ENCODE data around the gene TMEM143. TPM values are rescaled to one million over a fixed set of nuclear protein-coding genes. Genes with fewer than 3 reads are reported as not detected.
"Not testable (repeated sequence)": the region's sequence is repeated elsewhere in the genome, so short reads cannot be mapped to it uniquely, and the experiment has no call there.

Gene TMEM143
- total RNA-seq, 1 donor from 2014 or later = 5.4 TPM

DNA sequence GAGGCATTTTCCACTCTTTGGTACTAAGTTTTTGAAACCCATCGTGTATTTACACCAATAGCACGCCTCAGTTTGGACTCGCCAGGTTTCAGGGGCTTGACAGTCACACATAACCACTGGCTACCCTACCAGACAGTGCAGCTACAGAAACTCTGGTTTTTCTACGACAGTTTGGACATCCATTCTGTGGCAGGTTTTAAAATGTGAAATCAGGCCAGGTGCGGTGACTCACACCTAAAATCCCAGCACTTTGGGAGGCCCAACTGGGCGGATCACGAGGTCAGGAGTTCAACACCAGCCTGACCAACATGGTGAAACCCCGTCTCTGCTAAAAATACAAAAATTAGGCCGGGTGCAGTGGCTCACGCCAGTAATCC is 14.4 kb upstream of the TMEM143 start:
- DNase-seq (ENCODE audit: low read depth) = no peak

DNA sequence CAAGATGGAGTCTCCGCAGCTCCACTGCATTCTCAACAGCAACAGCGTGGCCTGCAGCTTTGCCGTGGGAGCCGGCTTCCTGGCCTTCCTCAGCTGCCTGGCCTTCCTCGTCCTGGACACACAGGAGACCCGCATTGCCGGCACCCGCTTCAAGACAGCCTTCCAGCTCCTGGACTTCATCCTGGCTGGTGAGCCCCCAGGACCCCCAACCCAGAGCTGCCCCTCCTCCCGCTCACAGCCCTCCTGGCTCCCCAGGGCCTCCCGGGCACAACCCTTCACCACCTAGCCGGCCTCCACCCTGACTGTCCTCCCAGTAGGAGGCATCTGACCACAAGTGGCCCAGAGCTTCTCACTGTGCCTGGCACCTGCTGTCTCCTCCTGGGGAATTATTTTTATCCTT is 9.8 kb upstream of the TMEM143 start:
- TF ChIP-seq, protein P1, sequence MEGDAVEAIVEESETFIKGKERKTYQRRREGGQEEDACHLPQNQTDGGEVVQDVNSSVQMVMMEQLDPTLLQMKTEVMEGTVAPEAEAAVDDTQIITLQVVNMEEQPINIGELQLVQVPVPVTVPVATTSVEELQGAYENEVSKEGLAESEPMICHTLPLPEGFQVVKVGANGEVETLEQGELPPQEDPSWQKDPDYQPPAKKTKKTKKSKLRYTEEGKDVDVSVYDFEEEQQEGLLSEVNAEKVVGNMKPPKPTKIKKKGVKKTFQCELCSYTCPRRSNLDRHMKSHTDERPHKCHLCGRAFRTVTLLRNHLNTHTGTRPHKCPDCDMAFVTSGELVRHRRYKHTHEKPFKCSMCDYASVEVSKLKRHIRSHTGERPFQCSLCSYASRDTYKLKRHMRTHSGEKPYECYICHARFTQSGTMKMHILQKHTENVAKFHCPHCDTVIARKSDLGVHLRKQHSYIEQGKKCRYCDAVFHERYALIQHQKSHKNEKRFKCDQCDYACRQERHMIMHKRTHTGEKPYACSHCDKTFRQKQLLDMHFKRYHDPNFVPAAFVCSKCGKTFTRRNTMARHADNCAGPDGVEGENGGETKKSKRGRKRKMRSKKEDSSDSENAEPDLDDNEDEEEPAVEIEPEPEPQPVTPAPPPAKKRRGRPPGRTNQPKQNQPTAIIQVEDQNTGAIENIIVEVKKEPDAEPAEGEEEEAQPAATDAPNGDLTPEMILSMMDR (conservative IDR thresholded peaks at IDR 0.05; ENCODE audit: low read depth, low read length) = no peak
- no peak for DNase-seq (ENCODE audit: low read depth)
- no peak overlapping the region for H3K4me3 ChIP-seq (ENCODE audit: low read depth, low read length)

More for the DNA sequence above, 14.4 kb upstream of the TMEM143 start:
- no peak overlapping the region for H3K4me3 ChIP-seq (ENCODE audit: low read depth, low read length)
- TF ChIP-seq, protein P1 (conservative IDR thresholded peaks at IDR 0.05; ENCODE audit: low read depth, low read length) = no peak

DNA sequence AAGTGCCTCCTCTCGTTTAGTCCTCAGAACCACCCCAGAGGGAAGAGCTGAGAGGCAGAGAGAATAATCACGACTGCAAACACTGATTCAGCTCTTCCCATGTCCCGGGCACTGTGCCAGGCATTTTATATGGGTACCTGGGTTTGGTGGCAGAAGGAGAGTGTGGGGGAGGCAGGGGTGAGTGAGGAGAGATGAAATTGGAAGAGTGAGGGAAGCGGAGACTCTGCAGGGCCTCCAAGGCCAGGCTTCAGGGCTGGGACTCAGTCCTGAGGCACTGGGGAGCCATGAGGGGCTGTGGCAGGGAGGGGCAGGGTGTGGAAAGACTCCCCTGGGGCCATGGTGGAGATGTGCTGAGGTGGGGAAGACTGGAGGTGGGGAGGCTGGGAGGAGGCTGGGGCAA is 9.2 kb upstream of the TMEM143 start:
- TF ChIP-seq, protein P1 (conservative IDR thresholded peaks at IDR 0.05; ENCODE audit: low read depth, low read length) = no peak
- no peak overlapping the region for H3K4me3 ChIP-seq (ENCODE audit: low read depth, low read length)
- DNase-seq (ENCODE audit: low read depth) = no peak

DNA sequence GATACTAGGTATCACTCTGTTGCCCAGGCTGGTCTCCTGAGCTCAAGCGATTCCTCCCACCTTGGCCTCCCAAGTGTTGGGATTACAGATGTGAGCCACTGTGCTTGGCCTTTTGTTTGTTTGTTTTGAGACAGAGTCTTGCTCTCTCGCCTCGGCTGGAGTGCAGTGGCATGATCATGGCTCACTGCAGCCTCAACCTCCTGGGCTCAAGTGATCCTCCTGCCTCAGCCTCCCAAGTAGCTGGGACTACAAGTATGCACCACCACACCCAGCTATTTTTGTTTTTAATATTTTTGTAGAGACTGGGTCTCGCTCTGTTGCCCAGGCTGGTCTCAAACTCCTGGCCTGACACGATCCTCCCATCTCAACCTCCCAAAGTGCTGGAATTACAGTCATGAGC is 8.0 kb upstream of the TMEM143 start:
- not testable (repeated sequence) for H3K4me3 ChIP-seq (ENCODE audit: low read depth, low read length); DNase-seq (ENCODE audit: low read depth)

DNA sequence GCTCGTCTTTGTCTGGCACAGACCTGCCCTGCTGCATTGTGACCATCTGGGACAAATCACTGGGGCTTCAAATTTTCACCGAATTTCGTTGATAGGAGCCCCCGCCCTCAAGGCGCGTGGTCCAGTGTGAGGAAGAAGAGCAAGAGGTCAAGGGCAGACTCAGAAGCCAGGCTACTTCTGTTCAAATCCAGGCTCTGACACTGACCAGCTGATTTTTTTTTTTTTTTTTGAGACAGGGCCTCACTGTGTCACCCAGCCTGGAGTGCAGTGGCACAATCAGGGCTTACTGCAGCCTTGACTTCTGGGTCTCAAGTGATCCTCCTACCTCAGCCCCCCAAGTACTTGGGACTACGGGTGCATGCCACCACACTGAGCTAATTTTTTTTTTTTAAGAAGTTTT is 7.6 kb upstream of the TMEM143 start:
- no peak for DNase-seq (ENCODE audit: low read depth)
- no peak overlapping the region for H3K4me3 ChIP-seq (ENCODE audit: low read depth, low read length)
- TF ChIP-seq, protein P1 (conservative IDR thresholded peaks at IDR 0.05; ENCODE audit: low read depth, low read length) = no peak

DNA sequence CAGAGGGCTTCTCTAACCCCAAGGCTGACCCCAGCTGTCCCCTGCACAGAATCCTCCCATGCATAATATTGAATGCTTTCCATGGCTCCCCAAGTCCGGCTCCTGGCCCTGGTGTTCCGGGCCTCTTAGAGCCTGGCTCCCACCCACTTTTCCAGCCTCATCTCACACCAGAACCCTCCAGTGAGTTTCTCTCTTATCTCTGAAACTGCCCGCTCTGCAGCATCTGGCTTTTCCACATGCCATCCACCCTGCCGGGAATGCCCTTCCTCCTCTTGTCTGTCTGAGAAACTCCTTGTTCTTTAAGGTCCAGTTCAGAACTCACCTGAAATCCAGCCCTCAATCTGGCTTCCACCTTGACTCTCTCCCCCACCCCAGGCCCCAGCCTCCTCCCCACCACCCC is 7.2 kb upstream of the TMEM143 start:
- no peak for DNase-seq (ENCODE audit: low read depth)
- TF ChIP-seq, protein P1 (conservative IDR thresholded peaks at IDR 0.05; ENCODE audit: low read depth, low read length) = no peak
- no peak overlapping the region for H3K4me3 ChIP-seq (ENCODE audit: low read depth, low read length)

DNA sequence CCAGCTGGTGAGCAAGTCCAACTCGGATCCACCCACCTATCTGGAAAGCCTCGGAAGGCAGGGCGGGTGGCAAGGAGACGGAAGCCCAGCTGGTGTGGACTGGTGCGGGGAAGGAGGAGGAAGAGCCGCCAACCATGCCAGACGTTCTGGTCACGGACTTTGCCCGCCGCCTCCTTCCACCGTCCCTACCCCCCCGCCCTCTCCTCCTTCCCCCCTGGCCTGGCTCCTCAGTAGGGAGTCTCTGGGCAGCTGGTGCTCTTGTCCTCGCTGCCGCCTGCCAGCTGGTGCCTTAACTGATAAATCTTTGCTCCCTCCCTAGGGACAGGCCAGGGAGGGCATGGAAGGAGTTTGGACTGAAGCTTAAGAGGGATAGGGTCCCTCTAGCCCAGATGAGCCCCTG is 5.2 kb upstream of the TMEM143 start:
- no peak for DNase-seq (ENCODE audit: low read depth)

More for the DNA sequence above, 5.2 kb upstream of the TMEM143 start:
- TF ChIP-seq, protein P1 (conservative IDR thresholded peaks at IDR 0.05; ENCODE audit: low read depth, low read length) = no peak
- no peak overlapping the region for H3K4me3 ChIP-seq (ENCODE audit: low read depth, low read length)

All from epithelial cell of proximal tubule (primary cell).